ENCODE results near the gene TMCC3. TPM values are rescaled to one million over a fixed set of nuclear protein-coding genes. Genes with fewer than 3 reads are reported as not detected.

TMCC3 gene
- total RNA-seq, 1 donor from 2014 or later: 9.0 TPM

GRCh38 chr12:94638521-94638920 is 11.8 kb downstream of the TMCC3 start:
- DNase-seq (ENCODE audit: low spot score in 2 of 2): no peak

GRCh38 chr12:94637390-94638113 is 12.8 kb downstream of the TMCC3 start:
- no peak for DNase-seq (ENCODE audit: low spot score in 2 of 2)
- FAIRE-seq: no peak

More at GRCh38 chr12:94638521-94638920, 11.8 kb downstream of the TMCC3 start:
- no peak for FAIRE-seq

- no peak for DNase-seq (ENCODE audit: low spot score in 2 of 2)
- FAIRE-seq: no peak
Observed at GRCh38 chr12:94636462-94637085, 13.8 kb downstream of the TMCC3 start.

GRCh38 chr12:94634717-94635116 is 15.6 kb downstream of the TMCC3 start:
- DNase-seq (ENCODE audit: low spot score in 2 of 2) (no peak), FAIRE-seq (no peak)

- DNase-seq (ENCODE audit: low spot score in 2 of 2) (no peak), FAIRE-seq (no peak)
Observed at GRCh38 chr12:94633401-94633800, 17.0 kb downstream of the TMCC3 start.

- DNase-seq (ENCODE audit: low spot score in 2 of 2): no peak
- no peak for FAIRE-seq
Observed at GRCh38 chr12:94631058-94631457, 19.3 kb downstream of the TMCC3 start.

- DNase-seq (ENCODE audit: low spot score in 2 of 2) (no peak), FAIRE-seq (no peak)
Observed at GRCh38 chr12:94628819-94629472, 21.4 kb downstream of the TMCC3 start.

- FAIRE-seq: no peak
- DNase-seq (ENCODE audit: low spot score in 2 of 2): no peak
Observed at GRCh38 chr12:94628369-94628768, 22.0 kb downstream of the TMCC3 start.

- DNase-seq (ENCODE audit: low spot score in 2 of 2): no peak
- FAIRE-seq: no peak
Observed at GRCh38 chr12:94625531-94625930, 24.8 kb downstream of the TMCC3 start.

GRCh38 chr12:94623161-94623920 is 27.0 kb downstream of the TMCC3 start:
- no peak for DNase-seq (ENCODE audit: low spot score in 2 of 2)
- FAIRE-seq: no peak

GRCh38 chr12:94622475-94622874 is 27.9 kb downstream of the TMCC3 start:
- no peak for FAIRE-seq
- DNase-seq (ENCODE audit: low spot score in 2 of 2): no peak

- FAIRE-seq (no peak), DNase-seq (ENCODE audit: low spot score in 2 of 2) (no peak)
Observed at GRCh38 chr12:94621662-94622359, 28.5 kb downstream of the TMCC3 start.

GRCh38 chr12:94620621-94621020 is 29.7 kb downstream of the TMCC3 start:
- DNase-seq (ENCODE audit: low spot score in 2 of 2): no peak
- no peak for FAIRE-seq

GRCh38 chr12:94618995-94619695 is 31.2 kb downstream of the TMCC3 start:
- FAIRE-seq: no peak
- DNase-seq (ENCODE audit: low spot score in 2 of 2): no peak

- DNase-seq (ENCODE audit: low spot score in 2 of 2): no peak
- FAIRE-seq: no peak
Observed at GRCh38 chr12:94617101-94617500, 33.3 kb downstream of the TMCC3 start.

GRCh38 chr12:94616203-94616729 is 34.1 kb downstream of the TMCC3 start:
- FAIRE-seq: no peak
- peak in 1 of 2 donors; percentile 18 for DNase-seq (ENCODE audit: low spot score in 2 of 2)

- FAIRE-seq: no peak
- no peak for DNase-seq (ENCODE audit: low spot score in 2 of 2)
Observed at GRCh38 chr12:94615260-94616181, 34.8 kb downstream of the TMCC3 start.

- FAIRE-seq (no peak), DNase-seq (ENCODE audit: low spot score in 2 of 2) (no peak)
Observed at GRCh38 chr12:94614288-94614721, 36.1 kb downstream of the TMCC3 start.
